Testis (tissue), 2 donors: ENCODE data around the gene EPM2A.

Source experiments
- CTCF ChIP-seq, 3 experiments: fragments of 450-650 bp in 2 of 3; fragments of 200-600 bp in 1 of 3; sonication (generic) in 1 of 3; IDR thresholded peaks; one replicate each; pipeline ENCODE4 v1.5.1; 2016 to 2019; ENCODE audit warnings: antibody characterized with exemption in 3 of 3, mild to moderate bottlenecking in 2 of 3, moderate library complexity in 1 of 3
- POLR2A ChIP-seq: fragments of 450-650 bp; IDR thresholded peaks from one replicate; pipeline ENCODE4 v1.6.1; 2017; ENCODE audit warnings: antibody characterized with exemption, mild to moderate bottlenecking, moderate library complexity

- TF ChIP-seq CTCF (IDR thresholded peaks at IDR 0.05) (no peak), POLR2A (no peak)
Measured at GRCh38 chr6:145609521-145609920, 125.8 kb downstream of the EPM2A start.
